Measurements from ENCODE around the gene KPNA6. TPM values are rescaled to one million over a fixed set of nuclear protein-coding genes. Genes with fewer than 3 reads are reported as not detected.
A peak's percentile ranks its signal among the peaks of the same experiment; 100 is the strongest.

Gene KPNA6
- total and polyA plus RNA-seq, 2 of the 13 experiments (the other 11 are each of a cell fraction or from before 2014, with no cell fraction given) = 22.0 to 47.5 TPM

DNA sequence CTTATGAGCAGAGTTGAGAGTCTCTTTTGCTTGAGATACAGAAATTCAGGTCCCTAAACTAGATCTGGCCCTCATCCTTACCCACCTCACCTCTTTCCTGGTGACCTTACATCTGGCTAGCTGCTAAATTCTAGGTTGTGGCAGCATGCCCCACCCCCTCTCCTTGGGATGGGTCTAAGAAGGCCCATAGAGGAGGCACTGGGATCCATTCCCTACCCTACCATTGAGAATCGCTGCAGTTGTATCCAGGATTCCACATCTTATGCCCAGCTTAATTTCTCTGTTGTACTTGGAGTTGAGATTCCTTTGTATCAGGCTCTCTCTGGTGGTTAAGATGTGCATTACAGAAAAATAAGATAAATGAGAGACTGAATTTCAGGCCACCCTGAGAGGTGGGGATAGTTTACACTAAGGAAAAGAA lies 44.6 kb upstream of the KPNA6 start:
- intact Hi-C loops (cut with micrococcal nuclease; ENCODE audit: unreplicated experiment) = no loop called here
- Histone ChIP-seq H3K4me2 (ENCODE audit: low read depth, low read length) (no peak overlapping the region), H3K9me3 (ENCODE audit: low read length) (no peaks in the 10 kb centered on the region), H2AFZ (ENCODE audit: low read length) (no peak overlapping the region), H3K36me3 (replicated peaks in 1 of 2; ENCODE audit: control insufficient read depth in 1 of 2, insufficient read depth in 2 of 2, low read length in 2 of 2) (peaks cover 7 to 32% of the 10 kb centered on the region in 2 experiments), H3K27me3 (ENCODE audit: control insufficient read depth in 1 of 2, insufficient read depth in 2 of 2, low read length in 2 of 2) (no peaks in the 10 kb centered on the region), H3K9ac (ENCODE audit: insufficient read depth, low read depth, low read length) (no peak overlapping the region), H4K20me1 (ENCODE audit: insufficient read depth, low read length) (no peaks in the 10 kb centered on the region), H3K27ac (ENCODE audit: extremely low read length, insufficient read depth, low read length) (no peak overlapping the region), H3K4me3 (replicated peaks in 1 of 3; ENCODE audit: insufficient read depth in 1 of 3, low read depth in 2 of 3, low read length in 3 of 3) (no peak overlapping the region), H3K79me2 (ENCODE audit: insufficient read depth, low read length) (no peaks in the 10 kb centered on the region), H3K4me1 (ENCODE audit: insufficient read depth, low read length) (peaks cover 13% of the 10 kb centered on the region)
- ChIA-PET POLR2A (interaction anchor here (1.5 to 4.4 kb wide), 3 partner anchors 10 to 45 kb away, joined by 3 to 25 read pairs (median 6); partner anchors contain the start of genes KPNA6 and TMEM39B), CTCF (ENCODE audit: low intra/inter-chr PET ratio, low total read pairs) (interaction anchor here (1.2 kb wide), 1 partner anchor 85 kb away, joined by 3 read pairs; no protein-coding TSS in a partner anchor)
- ATAC-seq (peak; percentile 61), DNase-seq (ENCODE audit: low spot score) (peak; percentile 37), FAIRE-seq (peak; percentile 52)
- TF ChIP-seq, protein P1, sequence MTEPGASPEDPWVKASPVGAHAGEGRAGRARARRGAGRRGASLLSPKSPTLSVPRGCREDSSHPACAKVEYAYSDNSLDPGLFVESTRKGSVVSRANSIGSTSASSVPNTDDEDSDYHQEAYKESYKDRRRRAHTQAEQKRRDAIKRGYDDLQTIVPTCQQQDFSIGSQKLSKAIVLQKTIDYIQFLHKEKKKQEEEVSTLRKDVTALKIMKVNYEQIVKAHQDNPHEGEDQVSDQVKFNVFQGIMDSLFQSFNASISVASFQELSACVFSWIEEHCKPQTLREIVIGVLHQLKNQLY (CRISPR knock-in tag; IDR thresholded peaks at IDR 0.05) = no peak
- TF ChIP-seq, protein P2, sequence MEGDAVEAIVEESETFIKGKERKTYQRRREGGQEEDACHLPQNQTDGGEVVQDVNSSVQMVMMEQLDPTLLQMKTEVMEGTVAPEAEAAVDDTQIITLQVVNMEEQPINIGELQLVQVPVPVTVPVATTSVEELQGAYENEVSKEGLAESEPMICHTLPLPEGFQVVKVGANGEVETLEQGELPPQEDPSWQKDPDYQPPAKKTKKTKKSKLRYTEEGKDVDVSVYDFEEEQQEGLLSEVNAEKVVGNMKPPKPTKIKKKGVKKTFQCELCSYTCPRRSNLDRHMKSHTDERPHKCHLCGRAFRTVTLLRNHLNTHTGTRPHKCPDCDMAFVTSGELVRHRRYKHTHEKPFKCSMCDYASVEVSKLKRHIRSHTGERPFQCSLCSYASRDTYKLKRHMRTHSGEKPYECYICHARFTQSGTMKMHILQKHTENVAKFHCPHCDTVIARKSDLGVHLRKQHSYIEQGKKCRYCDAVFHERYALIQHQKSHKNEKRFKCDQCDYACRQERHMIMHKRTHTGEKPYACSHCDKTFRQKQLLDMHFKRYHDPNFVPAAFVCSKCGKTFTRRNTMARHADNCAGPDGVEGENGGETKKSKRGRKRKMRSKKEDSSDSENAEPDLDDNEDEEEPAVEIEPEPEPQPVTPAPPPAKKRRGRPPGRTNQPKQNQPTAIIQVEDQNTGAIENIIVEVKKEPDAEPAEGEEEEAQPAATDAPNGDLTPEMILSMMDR (CRISPR knock-in tag; IDR thresholded peaks at IDR 0.05) = peak; percentile 49
- peak; percentile 53 for TF ChIP-seq STAG1 (CRISPR knock-in tag; IDR thresholded peaks at IDR 0.05)
- peak; percentile 82 for TF ChIP-seq RBM22 (optimal IDR thresholded peaks at IDR 0.05; ENCODE audit: low read length)
- BruUV-seq (replicated peaks) = no TSS peak
- 77% methylated on average over 1 of the region's 1 CpG for WGBS (ENCODE audit: low lambda C conversion rate)
- in situ Hi-C loops (cut with HindIII; ENCODE audit: extremely low pct_ligation_motif_present, low pct_unique_long_range_greater_than_20kb) = no loop called here
